Muscle layer of duodenum (tissue), 2 donors: ENCODE data around the gene RAI14.

Source experiments
- H3K27ac ChIP-seq: one replicate; pipeline ENCODE4 v1.7.0; 2013; ENCODE audit warnings: mild to moderate bottlenecking, low read length
- H3K27me3 ChIP-seq: one replicate; pipeline ENCODE4 v1.7.0; 2013; ENCODE audit warnings: low read depth, mild to moderate bottlenecking, control low read depth, low read length
- H3K36me3 ChIP-seq, 2 donors: one replicate each; pipeline ENCODE4 v1.7.0; 2013; ENCODE audit warnings: low read length in 2 of 2, control low read depth in 1 of 2, mild to moderate bottlenecking in 1 of 2; ENCODE audit not compliant: insufficient read depth in 2 of 2, control insufficient read depth in 1 of 2
- H3K4me1 ChIP-seq, 2 donors: one replicate each; pipeline ENCODE4 v1.7.0; 2013; ENCODE audit warnings: low read length in 2 of 2, mild to moderate bottlenecking in 2 of 2, control low read depth in 1 of 2, moderate library complexity in 1 of 2; ENCODE audit not compliant: insufficient read depth in 2 of 2, control insufficient read depth in 1 of 2
- H3K4me3 ChIP-seq, 2 donors: one replicate each; pipeline ENCODE4 v1.7.0; 2013; ENCODE audit warnings: low read length in 2 of 2, low read depth in 1 of 2, mild to moderate bottlenecking in 1 of 2
- H3K9me3 ChIP-seq, 2 donors: one replicate each; pipeline ENCODE4 v1.7.0; 2013; ENCODE audit warnings: low read length in 2 of 2, control low read depth in 1 of 2, mild to moderate bottlenecking in 1 of 2; ENCODE audit not compliant: control insufficient read depth in 1 of 2
- donor health status: healthy.

Gene RAI14

GRCh38 chr5:34682926-34683623 lies 26.9 kb downstream of the RAI14 start:
- Histone ChIP-seq H3K9me3 (no peaks in the 10 kb centered on the region), H3K36me3 (peaks cover 0 to 7% of the 10 kb centered on the region in 2 donors), H3K27me3 (no peaks in the 10 kb centered on the region), H3K27ac (no peak overlapping the region), H3K4me3 (no peak overlapping the region), H3K4me1 (no peaks in the 10 kb centered on the region)

- H3K4me3 ChIP-seq: no peak overlapping the region
- no peaks in the 10 kb centered on the region for H3K9me3 ChIP-seq
- no peak overlapping the region for H3K27ac ChIP-seq
- peaks cover 0 to 10% of the 10 kb centered on the region in 2 donors for H3K36me3 ChIP-seq
- no peaks in the 10 kb centered on the region for H3K27me3 ChIP-seq
- H3K4me1 ChIP-seq: no peaks in the 10 kb centered on the region
Measured at GRCh38 chr5:34684281-34684979, 28.3 kb downstream of the RAI14 start.

GRCh38 chr5:34684980-34685352 lies 28.8 kb downstream of the RAI14 start:
- Histone ChIP-seq H3K4me3 (no peak overlapping the region), H3K27ac (no peak overlapping the region), H3K27me3 (no peaks in the 10 kb centered on the region), H3K36me3 (peaks cover 0 to 10% of the 10 kb centered on the region in 2 donors), H3K9me3 (no peaks in the 10 kb centered on the region), H3K4me1 (no peaks in the 10 kb centered on the region)

- no peaks in the 10 kb centered on the region for H3K9me3 ChIP-seq
- H3K27ac ChIP-seq: no peak overlapping the region
- no peaks in the 10 kb centered on the region for H3K27me3 ChIP-seq
- no peak overlapping the region for H3K4me3 ChIP-seq
- H3K4me1 ChIP-seq: no peaks in the 10 kb centered on the region
- H3K36me3 ChIP-seq: peaks cover 0 to 10% of the 10 kb centered on the region in 2 donors
Measured at GRCh38 chr5:34685485-34686165, 29.5 kb downstream of the RAI14 start.

GRCh38 chr5:34686762-34687268 lies 30.7 kb downstream of the RAI14 start:
- Histone ChIP-seq H3K9me3 (no peaks in the 10 kb centered on the region), H3K4me1 (no peaks in the 10 kb centered on the region), H3K4me3 (no peak overlapping the region), H3K27ac (peak overlapping the region; percentile 68), H3K27me3 (no peaks in the 10 kb centered on the region), H3K36me3 (peaks cover 0 to 10% of the 10 kb centered on the region in 2 donors)

GRCh38 chr5:34687269-34688011 lies 31.3 kb downstream of the RAI14 start:
- Histone ChIP-seq H3K4me3 (no peak overlapping the region), H3K27me3 (no peaks in the 10 kb centered on the region), H3K36me3 (peaks cover 0 to 10% of the 10 kb centered on the region in 2 donors), H3K9me3 (no peaks in the 10 kb centered on the region), H3K4me1 (no peaks in the 10 kb centered on the region), H3K27ac (no peak overlapping the region)

GRCh38 chr5:34688015-34688810 lies 32.1 kb downstream of the RAI14 start:
- peaks cover 0 to 10% of the 10 kb centered on the region in 2 donors for H3K36me3 ChIP-seq
- no peaks in the 10 kb centered on the region for H3K4me1 ChIP-seq
- H3K4me3 ChIP-seq: no peak overlapping the region
- H3K27me3 ChIP-seq: no peaks in the 10 kb centered on the region
- H3K9me3 ChIP-seq: no peaks in the 10 kb centered on the region
- no peak overlapping the region for H3K27ac ChIP-seq

GRCh38 chr5:34690301-34690700 lies 34.2 kb downstream of the RAI14 start:
- H3K27ac ChIP-seq: no peak overlapping the region
- no peaks in the 10 kb centered on the region for H3K9me3 ChIP-seq
- peaks cover 0 to 12% of the 10 kb centered on the region in 2 donors for H3K4me1 ChIP-seq

GRCh38 chr5:34690898-34691297 lies 34.8 kb downstream of the RAI14 start:
- Histone ChIP-seq H3K27ac (no peak overlapping the region), H3K4me3 (no peak overlapping the region), H3K4me1 (peaks cover 0 to 13% of the 10 kb centered on the region in 2 donors), H3K36me3 (peaks cover 0 to 10% of the 10 kb centered on the region in 2 donors), H3K27me3 (no peaks in the 10 kb centered on the region), H3K9me3 (no peaks in the 10 kb centered on the region)

More at GRCh38 chr5:34690301-34690700, 34.2 kb downstream of the RAI14 start:
- Histone ChIP-seq H3K27me3 (no peaks in the 10 kb centered on the region), H3K4me3 (no peak overlapping the region), H3K36me3 (peaks cover 0 to 10% of the 10 kb centered on the region in 2 donors)

GRCh38 chr5:34691326-34691725 lies 35.2 kb downstream of the RAI14 start:
- H3K4me1 ChIP-seq: peaks cover 0 to 13% of the 10 kb centered on the region in 2 donors
- H3K36me3 ChIP-seq: peaks cover 0 to 10% of the 10 kb centered on the region in 2 donors
- no peaks in the 10 kb centered on the region for H3K9me3 ChIP-seq
- no peak overlapping the region for H3K27ac ChIP-seq
- H3K27me3 ChIP-seq: no peaks in the 10 kb centered on the region
- H3K4me3 ChIP-seq: no peak overlapping the region
